WERI-Rb-1 (cell line): ENCODE measurements around the gene PKNOX2.

Experiments
- DNase-seq: peaks from one replicate; pipeline ENCODE4 v3.0.0-alpha.2; 2020
- H3K27ac ChIP-seq: fragments of 250-450 bp; sonication (Bioruptor Pico); 2 replicates; pipeline ENCODE4 v1.5.1; 2020; ENCODE audit warnings: mild to moderate bottlenecking, moderate library complexity
- H3K27me3 ChIP-seq: fragments of 250-450 bp; sonication (Bioruptor Pico); 2 replicates; pipeline ENCODE4 v1.5.1; 2021; ENCODE audit warnings: mild to moderate bottlenecking, low read depth, moderate library complexity; ENCODE audit not compliant: insufficient read depth, severe bottlenecking
- H3K36me3 ChIP-seq: fragments of 250-450 bp; sonication (Bioruptor Pico); 2 replicates; pipeline ENCODE4 v1.5.1; 2020; ENCODE audit warnings: mild to moderate bottlenecking, moderate library complexity
- H3K4me3 ChIP-seq: 2 replicates; pipeline ENCODE4 v1.5.1; 2011; ENCODE audit warnings: low read depth, mild to moderate bottlenecking, control low read depth, low read length
- H3K9me3 ChIP-seq: fragments of 250-450 bp; sonication (Bioruptor Pico); 2 replicates; pipeline ENCODE4 v1.5.1; 2021; ENCODE audit warnings: mild to moderate bottlenecking, moderate library complexity; ENCODE audit not compliant: severe bottlenecking
- TF ChIP-seq, protein P1 (sequence below): IDR thresholded peaks from 2 replicates; pipeline ENCODE4 v1.5.1; 2011; ENCODE audit warnings: low read depth, mild to moderate bottlenecking, control low read depth, inconsistent platforms, low read length

PKNOX2 gene

DNA sequence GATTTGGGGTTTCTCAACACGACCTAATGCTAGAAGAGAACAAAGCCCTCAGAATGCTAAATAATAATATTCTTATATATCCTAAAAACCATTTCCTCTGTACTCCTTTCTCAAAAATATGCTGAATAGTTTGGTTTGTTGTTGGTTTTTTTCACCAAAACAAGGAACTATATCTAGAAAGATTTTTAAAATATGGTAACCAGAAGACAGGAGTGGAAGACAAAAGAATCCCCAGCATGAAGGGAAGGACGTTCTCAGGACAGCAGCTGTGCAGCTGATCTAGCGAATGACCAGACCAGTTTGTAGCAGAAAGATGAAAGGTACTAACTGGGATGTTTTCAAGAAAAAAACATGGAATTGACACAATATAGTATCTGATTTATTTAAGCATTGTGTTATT, 312.2 kb downstream of the PKNOX2 start:
- Histone ChIP-seq H3K36me3 (no peaks in the 10 kb centered on the region), H3K27me3 (peaks cover 62% of the 10 kb centered on the region), H3K4me3 (no peak overlapping the region), H3K27ac (no peak overlapping the region), H3K9me3 (no peaks in the 10 kb centered on the region)
- DNase-seq, result no peak
- TF ChIP-seq, protein P1, sequence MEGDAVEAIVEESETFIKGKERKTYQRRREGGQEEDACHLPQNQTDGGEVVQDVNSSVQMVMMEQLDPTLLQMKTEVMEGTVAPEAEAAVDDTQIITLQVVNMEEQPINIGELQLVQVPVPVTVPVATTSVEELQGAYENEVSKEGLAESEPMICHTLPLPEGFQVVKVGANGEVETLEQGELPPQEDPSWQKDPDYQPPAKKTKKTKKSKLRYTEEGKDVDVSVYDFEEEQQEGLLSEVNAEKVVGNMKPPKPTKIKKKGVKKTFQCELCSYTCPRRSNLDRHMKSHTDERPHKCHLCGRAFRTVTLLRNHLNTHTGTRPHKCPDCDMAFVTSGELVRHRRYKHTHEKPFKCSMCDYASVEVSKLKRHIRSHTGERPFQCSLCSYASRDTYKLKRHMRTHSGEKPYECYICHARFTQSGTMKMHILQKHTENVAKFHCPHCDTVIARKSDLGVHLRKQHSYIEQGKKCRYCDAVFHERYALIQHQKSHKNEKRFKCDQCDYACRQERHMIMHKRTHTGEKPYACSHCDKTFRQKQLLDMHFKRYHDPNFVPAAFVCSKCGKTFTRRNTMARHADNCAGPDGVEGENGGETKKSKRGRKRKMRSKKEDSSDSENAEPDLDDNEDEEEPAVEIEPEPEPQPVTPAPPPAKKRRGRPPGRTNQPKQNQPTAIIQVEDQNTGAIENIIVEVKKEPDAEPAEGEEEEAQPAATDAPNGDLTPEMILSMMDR, result no peak

DNA sequence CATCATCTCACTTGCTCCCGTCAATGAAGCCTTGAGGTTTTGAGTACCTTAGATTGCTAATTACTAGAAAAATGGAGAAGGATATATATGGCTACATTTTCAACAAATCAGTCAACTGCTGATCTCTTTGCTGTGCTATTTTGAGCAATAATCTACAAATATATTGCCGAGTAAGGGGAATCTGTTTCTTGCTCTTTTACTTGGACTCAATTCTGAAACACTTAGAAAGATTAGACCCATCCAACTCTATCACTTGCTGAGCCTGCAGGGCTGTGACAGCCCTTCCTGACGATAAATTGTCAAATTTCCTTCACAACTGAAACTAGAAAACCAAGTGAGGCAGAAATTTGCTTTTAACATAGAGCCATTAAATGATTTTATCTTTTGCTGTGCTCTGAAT, 314.6 kb downstream of the PKNOX2 start:
- Histone ChIP-seq H3K4me3 (no peak overlapping the region), H3K27me3 (peaks cover 70% of the 10 kb centered on the region), H3K36me3 (no peaks in the 10 kb centered on the region), H3K27ac (no peak overlapping the region), H3K9me3 (no peaks in the 10 kb centered on the region)
- TF ChIP-seq, protein P1, result no peak
- DNase-seq, result no peak

DNA sequence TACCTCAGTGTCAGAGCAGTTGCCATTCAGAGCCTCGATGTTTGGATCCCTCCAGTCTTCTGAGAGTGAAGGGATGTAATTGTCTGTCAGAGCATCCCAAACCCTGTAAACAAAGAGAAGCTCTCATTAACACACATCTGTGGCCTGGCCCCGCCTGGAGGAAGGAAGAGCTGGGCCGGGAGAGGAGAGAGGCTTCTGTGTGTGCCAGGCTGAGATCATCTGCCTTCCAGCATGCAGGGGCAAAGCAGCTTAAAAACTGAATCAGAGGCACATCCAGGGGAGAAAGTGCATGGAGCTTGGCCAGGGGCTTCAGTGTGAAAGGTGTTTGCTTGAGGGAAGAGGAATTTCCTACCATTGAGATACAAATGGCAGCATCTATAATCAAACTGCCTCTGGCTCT, 317.0 kb downstream of the PKNOX2 start:
- no peak overlapping the region for H3K4me3 ChIP-seq
- H3K9me3 ChIP-seq, result no peaks in the 10 kb centered on the region
- H3K27ac ChIP-seq, result no peak overlapping the region
- no peak for DNase-seq
- no peaks in the 10 kb centered on the region for H3K36me3 ChIP-seq
- TF ChIP-seq, protein P1, result no peak
- peaks cover 76% of the 10 kb centered on the region for H3K27me3 ChIP-seq
